CD8-positive, alpha-beta memory T cell (primary cell): ENCODE data around the gene CSRP2. TPM values are rescaled to one million over a fixed set of nuclear protein-coding genes. Genes with fewer than 3 reads are reported as not detected.

Source experiments
- CTCF ChIA-PET: fragments of 350-600 bp; sonication (Branson Sonifier 250); formaldehyde crosslinking; loops from one replicate; lab custom pipeline; 2021; ENCODE audit warnings: antibody characterized with exemption; lab: Charles Lee
- POLR2A ChIA-PET: fragments of 350-600 bp; sonication (Branson Sonifier 250); formaldehyde crosslinking; loops from one replicate; lab custom pipeline; 2021; ENCODE audit warnings: antibody characterized with exemption; lab: Charles Lee
- DNase-seq, 5 donors: peaks; one replicate each; pipeline versions ENCODE4 v3.0.0 to v3.0.0-alpha.2; 2020 to 2022; ENCODE audit warnings: mixed read lengths in 1 of 5
- H3K27ac ChIP-seq: one replicate; pipeline ENCODE4 v1.7.0; 2013; ENCODE audit warnings: low read depth, mild to moderate bottlenecking, low read length, moderate library complexity
- H3K27me3 ChIP-seq: 2 replicates; pipeline ENCODE4 v1.7.0; 2013; ENCODE audit warnings: low read length, mild to moderate bottlenecking; ENCODE audit not compliant: insufficient read depth, poor library complexity, severe bottlenecking
- H3K36me3 ChIP-seq: 2 replicates; pipeline ENCODE4 v1.7.0; 2013; ENCODE audit warnings: mild to moderate bottlenecking, low read length, moderate library complexity; ENCODE audit not compliant: insufficient read depth
- H3K4me1 ChIP-seq: 2 replicates; pipeline ENCODE4 v1.7.0; 2013; ENCODE audit warnings: mild to moderate bottlenecking, low read length, moderate library complexity; ENCODE audit not compliant: insufficient read depth
- H3K4me3 ChIP-seq: 2 replicates; pipeline ENCODE4 v1.7.0; 2013; ENCODE audit warnings: mild to moderate bottlenecking, low read length
- H3K9me3 ChIP-seq: 2 replicates; pipeline ENCODE4 v1.7.0; 2013; ENCODE audit warnings: mild to moderate bottlenecking, low read length
- H3K27ac Mint-ChIP-seq, 8 donors: one replicate each; pipeline ENCODE4 v1.8.0; 2020 to 2021; ENCODE audit warnings: mixed read lengths in 8 of 8, mild to moderate bottlenecking in 6 of 8, inconsistent platforms in 3 of 8, moderate library complexity in 3 of 8
- H3K27me3 Mint-ChIP-seq, 2 donors: one replicate each; pipeline ENCODE4 v1.8.0; 2020 to 2021; ENCODE audit warnings: mixed read lengths in 2 of 2, mild to moderate bottlenecking in 1 of 2, moderate library complexity in 1 of 2
- H3K36me3 Mint-ChIP-seq, 3 donors: one replicate each; pipeline ENCODE4 v1.8.0; 2020 to 2021; ENCODE audit warnings: mixed read lengths in 3 of 3, inconsistent platforms in 1 of 3, mild to moderate bottlenecking in 1 of 3
- H3K4me1 Mint-ChIP-seq, 3 donors: one replicate each; pipeline ENCODE4 v1.8.0; 2020 to 2021; ENCODE audit warnings: mixed read lengths in 3 of 3, inconsistent platforms in 1 of 3, mild to moderate bottlenecking in 1 of 3
- H3K4me3 Mint-ChIP-seq, 7 donors: one replicate each; pipeline ENCODE4 v1.8.0; 2020 to 2021; ENCODE audit warnings: mixed read lengths in 7 of 7, mild to moderate bottlenecking in 6 of 7, moderate library complexity in 4 of 7, inconsistent platforms in 2 of 7
- H3K9me3 Mint-ChIP-seq, 5 donors: one replicate each; pipeline ENCODE4 v1.8.0; 2020 to 2022; ENCODE audit warnings: mixed read lengths in 5 of 5, mild to moderate bottlenecking in 3 of 5, moderate library complexity in 2 of 5, inconsistent platforms in 1 of 5
- polyA plus RNA-seq: library from polyadenylated mRNA; unstranded; fragments of 300-500 nt; fragmentation: Illumina TruSeq; gene quantifications from one replicate; pipeline ENCODE4 v1.2.3, GENCODE V29; 2021
- total RNA-seq, 2 experiments: library from RNA; stranded (reverse); gene quantifications; one replicate each; pipeline ENCODE4 v1.2.3, GENCODE V29; 2021

Gene CSRP2
- total RNA-seq (under 1 TPM; 0.33 to 0.77 TPM), polyA plus RNA-seq (0.24 TPM)

- Mint-ChIP-seq H3K4me1 (peaks cover 12 to 22% (median 13%) of the 10 kb centered on the region in 3 donors), H3K27ac (no peak within 1 kb of the TSS), H3K36me3 (no peaks in the 10 kb centered on the region), H3K27me3 (peaks cover 43 to 77% of the 10 kb centered on the region in 2 donors), H3K9me3 (no peaks in the 10 kb centered on the region), H3K4me3 (peak within 1 kb of the TSS; percentile 84 to 93 (median 87))
- H3K4me1 ChIP-seq, result peaks cover 6% of the 10 kb centered on the region
- H3K27ac ChIP-seq, result no peak within 1 kb of the TSS
- H3K36me3 ChIP-seq, result no peaks in the 10 kb centered on the region
- peaks cover 20% of the 10 kb centered on the region for H3K27me3 ChIP-seq
- CTCF ChIA-PET, result no interaction called here
- no peaks in the 10 kb centered on the region for H3K9me3 ChIP-seq
- peak; percentile 18 to 61 (median 34) for DNase-seq
- H3K4me3 ChIP-seq, result peak within 1 kb of the TSS; percentile 60
- POLR2A ChIA-PET, result no interaction called here
These were observed at the start of gene CSRP2 for GRCh38 chr12:76878899-76879709. CSRP2 (minus strand) TSS chr12:76879019; CDS start chr12:76866260, 12,759 bp downstream.

- Histone ChIP-seq H3K36me3 (no peaks in the 10 kb centered on the region), H3K9me3 (no peaks in the 10 kb centered on the region), H3K27me3 (no peaks in the 10 kb centered on the region), H3K4me1 (no peaks in the 10 kb centered on the region), H3K27ac (no peak overlapping the region), H3K4me3 (no peak overlapping the region)
- H3K27me3 Mint-ChIP-seq, result peaks cover 4 to 33% of the 10 kb centered on the region in 2 donors
- ChIA-PET CTCF (no interaction called here), POLR2A (no interaction called here)
- H3K36me3 Mint-ChIP-seq, result no peaks in the 10 kb centered on the region
- no peaks in the 10 kb centered on the region for H3K4me1 Mint-ChIP-seq
- H3K9me3 Mint-ChIP-seq, result peaks cover 0 to 4% (median 0%) of the 10 kb centered on the region in 5 donors
- no peak for DNase-seq
- H3K27ac Mint-ChIP-seq, result no peak overlapping the region
- no peak overlapping the region for H3K4me3 Mint-ChIP-seq
These were observed 48.5 kb upstream of the CSRP2 start for GRCh38 chr12:76927170-76927784.

GRCh38 chr12:76925135-76925534 lies 46.3 kb upstream of the CSRP2 start:
- no peak overlapping the region for H3K27ac Mint-ChIP-seq
- no peaks in the 10 kb centered on the region for H3K9me3 Mint-ChIP-seq
- no peaks in the 10 kb centered on the region for H3K36me3 Mint-ChIP-seq
- H3K27me3 Mint-ChIP-seq, result peaks cover 12 to 24% of the 10 kb centered on the region in 2 donors
- DNase-seq, result no peak
- CTCF ChIA-PET, result no interaction called here
- no peaks in the 10 kb centered on the region for H3K4me1 Mint-ChIP-seq
- Histone ChIP-seq H3K27me3 (no peaks in the 10 kb centered on the region), H3K9me3 (no peaks in the 10 kb centered on the region), H3K36me3 (no peaks in the 10 kb centered on the region), H3K27ac (no peak overlapping the region), H3K4me3 (no peak overlapping the region), H3K4me1 (no peaks in the 10 kb centered on the region)
- H3K4me3 Mint-ChIP-seq, result no peak overlapping the region
- POLR2A ChIA-PET, result no interaction called here

- Mint-ChIP-seq H3K36me3 (no peaks in the 10 kb centered on the region), H3K27me3 (peaks cover 13 to 19% of the 10 kb centered on the region in 2 donors), H3K27ac (no peak overlapping the region), H3K4me1 (no peaks in the 10 kb centered on the region), H3K4me3 (no peak overlapping the region), H3K9me3 (peaks cover 0 to 1% (median 0%) of the 10 kb centered on the region in 5 donors)
- H3K4me1 ChIP-seq, result no peaks in the 10 kb centered on the region
- H3K9me3 ChIP-seq, result no peaks in the 10 kb centered on the region
- H3K27me3 ChIP-seq, result no peaks in the 10 kb centered on the region
- H3K36me3 ChIP-seq, result no peaks in the 10 kb centered on the region
- POLR2A ChIA-PET, result no interaction called here
- CTCF ChIA-PET, result no interaction called here
- H3K27ac ChIP-seq, result no peak overlapping the region
- no peak for DNase-seq
- no peak overlapping the region for H3K4me3 ChIP-seq
These were observed 44.0 kb upstream of the CSRP2 start for GRCh38 chr12:76922866-76923265.

GRCh38 chr12:76921891-76922664 lies 43.3 kb upstream of the CSRP2 start:
- Histone ChIP-seq H3K9me3 (no peaks in the 10 kb centered on the region), H3K4me1 (no peaks in the 10 kb centered on the region), H3K27me3 (no peaks in the 10 kb centered on the region), H3K4me3 (no peak overlapping the region), H3K27ac (no peak overlapping the region), H3K36me3 (no peaks in the 10 kb centered on the region)
- DNase-seq, result no peak
- CTCF ChIA-PET, result no interaction called here
- peaks cover 0 to 3% (median 0%) of the 10 kb centered on the region in 5 donors for H3K9me3 Mint-ChIP-seq
- no peak overlapping the region for H3K27ac Mint-ChIP-seq
- H3K4me3 Mint-ChIP-seq, result no peak overlapping the region
- H3K36me3 Mint-ChIP-seq, result no peaks in the 10 kb centered on the region
- peaks cover 15 to 18% of the 10 kb centered on the region in 2 donors for H3K27me3 Mint-ChIP-seq
- no peaks in the 10 kb centered on the region for H3K4me1 Mint-ChIP-seq
- POLR2A ChIA-PET, result no interaction called here

GRCh38 chr12:76921100-76921471 lies 42.3 kb upstream of the CSRP2 start:
- POLR2A ChIA-PET, result no interaction called here
- no peaks in the 10 kb centered on the region for H3K9me3 ChIP-seq
- Mint-ChIP-seq H3K9me3 (peaks cover 0 to 3% (median 0%) of the 10 kb centered on the region in 5 donors), H3K27ac (peak overlapping the region in 1 of 8 donors; percentile 75), H3K27me3 (peaks cover 13 to 19% of the 10 kb centered on the region in 2 donors), H3K4me1 (no peaks in the 10 kb centered on the region), H3K4me3 (no peak overlapping the region), H3K36me3 (no peaks in the 10 kb centered on the region)
- H3K4me3 ChIP-seq, result no peak overlapping the region
- H3K27me3 ChIP-seq, result no peaks in the 10 kb centered on the region
- H3K36me3 ChIP-seq, result no peaks in the 10 kb centered on the region
- CTCF ChIA-PET, result no interaction called here
- no peaks in the 10 kb centered on the region for H3K4me1 ChIP-seq
- no peak overlapping the region for H3K27ac ChIP-seq
- DNase-seq, result no peak

- H3K4me3 Mint-ChIP-seq, result no peak overlapping the region
- H3K27ac Mint-ChIP-seq, result no peak overlapping the region
- CTCF ChIA-PET, result no interaction called here
- no peaks in the 10 kb centered on the region for H3K4me1 ChIP-seq
- no peak for DNase-seq
- no peaks in the 10 kb centered on the region for H3K27me3 ChIP-seq
- H3K9me3 Mint-ChIP-seq, result peaks cover 0 to 3% (median 0%) of the 10 kb centered on the region in 5 donors
- peaks cover 13 to 21% of the 10 kb centered on the region in 2 donors for H3K27me3 Mint-ChIP-seq
- H3K36me3 Mint-ChIP-seq, result no peaks in the 10 kb centered on the region
- no peak overlapping the region for H3K27ac ChIP-seq
- H3K4me1 Mint-ChIP-seq, result peaks cover 0 to under 1% (median 0%) of the 10 kb centered on the region in 3 donors
- H3K4me3 ChIP-seq, result no peak overlapping the region
- POLR2A ChIA-PET, result no interaction called here
- no peaks in the 10 kb centered on the region for H3K36me3 ChIP-seq
- H3K9me3 ChIP-seq, result no peaks in the 10 kb centered on the region
These were observed 41.6 kb upstream of the CSRP2 start for GRCh38 chr12:76920172-76921099.
